22Rv1 (cell line): ENCODE measurements around the gene NFATC2.

Experiments
- CTCF ChIP-seq: fragments of 450-650 bp; IDR thresholded peaks from 2 replicates; pipeline ENCODE4 v1.5.1; 2017; ENCODE audit warnings: mild to moderate bottlenecking
- ZFX ChIP-seq: fragments of 450-650 bp; IDR thresholded peaks from 2 replicates; pipeline ENCODE4 v1.6.1; 2017; ENCODE audit warnings: antibody characterized with exemption, borderline replicate concordance

GRCh38 chr20:51542571-51543421 is at the start of gene NFATC2:
- TF ChIP-seq CTCF, result no peak
- TF ChIP-seq ZFX, result no peak
